A549 (cell line): ENCODE data around the gene TFF3. TPM values are rescaled to one million over a fixed set of nuclear protein-coding genes. Genes with fewer than 3 reads are reported as not detected.

Source experiments
- ATAC-seq, 2 experiments: fragments of 200-7000 bp in 1 of 2; fragments of >200 bp in 1 of 2; cut with Nextera tagmentation in 1 of 2; cut with Tn5 transposase in 1 of 2; 3 replicates each; pipeline versions ENCODE4 v1.8.0 to v1.9.1; 2018 to 2020; ENCODE audit warnings: mild to moderate bottlenecking in 1 of 2, moderate library complexity in 1 of 2
- CTCF ChIA-PET: fragments of 300-600 bp; sonication (Branson Sonifier 250); formaldehyde crosslinking; extraction: SDS; loops from one replicate; lab custom pipeline; 2021; ENCODE audit warnings: antibody characterized with exemption, inconsistent platforms; lab: Yijun Ruan, JAX
- POLR2A ChIA-PET: fragments of 350-600 bp; formaldehyde crosslinking; extraction: SDS; loops from one replicate; lab custom pipeline; 2021; ENCODE audit warnings: antibody characterized with exemption, inconsistent platforms; lab: Yijun Ruan, JAX
- DNase-seq, 2 experiments: peaks; one replicate each; pipeline versions ENCODE4 v3.0.0 to v3.0.0-alpha.2; 2011 to 2016; ENCODE audit warnings: low read depth in 1 of 2, low spot score in 1 of 2
- FAIRE-seq: peaks from 2 replicates; lab custom pipeline; 2011; peaks lifted over from hg19 to GRCh38; lab: Jason Lieb, UNC
- H3K27ac ChIP-seq, 2 experiments: fragments of >200 bp; sonication (Bioruptor Twin); formaldehyde crosslinking; 3 replicates each; pipeline ENCODE4 v1.5.1; 2016 to 2017
- H3K4me1 ChIP-seq: fragments of >200 bp; sonication (Bioruptor Twin); formaldehyde crosslinking; 3 replicates; pipeline ENCODE4 v1.6.1; 2016
- H3K4me2 ChIP-seq: fragments of >200 bp; sonication (Bioruptor Twin); formaldehyde crosslinking; 3 replicates; pipeline ENCODE4 v1.6.1; 2016
- H3K4me3 ChIP-seq: fragments of >200 bp; sonication (Bioruptor Twin); formaldehyde crosslinking; 3 replicates; pipeline ENCODE4 v1.5.1; 2016
- H3K9me3 ChIP-seq: fragments of >200 bp; sonication (Bioruptor Twin); formaldehyde crosslinking; 3 replicates; pipeline ENCODE4 v1.6.1; 2016
- CBX2 ChIP-seq: fragments of 200-600 bp; sonication (generic); IDR thresholded peaks from 2 replicates; pipeline ENCODE4 v1.6.1; 2016; ENCODE audit warnings: low read depth, mild to moderate bottlenecking, borderline replicate concordance
- CEBPB ChIP-seq, 2 experiments: fragments of >200 bp in 1 of 2; sonication (Bioruptor Twin) in 1 of 2; formaldehyde crosslinking in 1 of 2; IDR thresholded peaks; 2 replicates each; pipeline ENCODE4 v1.6.1; 2012 to 2016
- CHD4 ChIP-seq: fragments of 200-600 bp; sonication (generic); IDR thresholded peaks from 2 replicates; pipeline ENCODE4 v1.6.1; 2016; ENCODE audit warnings: antibody characterized with exemption, mild to moderate bottlenecking, borderline replicate concordance
- FOSL2 ChIP-seq, 2 experiments: fragments of 450-650 bp in 1 of 2; fragments of >200 bp in 1 of 2; sonication (Bioruptor Twin) in 1 of 2; formaldehyde crosslinking; IDR thresholded peaks; 2 replicates each; pipeline versions ENCODE4 v1.5.0 to v1.6.1; 2016 to 2020; ENCODE audit warnings: mild to moderate bottlenecking in 1 of 2, moderate library complexity in 1 of 2
- FOXS1 ChIP-seq: fragments of 250-450 bp; sonication (Bioruptor Pico); IDR thresholded peaks from 2 replicates; pipeline ENCODE4 v1.5.0; 2020; ENCODE audit warnings: mild to moderate bottlenecking, moderate library complexity
- GATA3 ChIP-seq: IDR thresholded peaks from 2 replicates; pipeline ENCODE4 v1.6.1; 2012; ENCODE audit warnings: borderline replicate concordance
- HEYL ChIP-seq: fragments of 250-450 bp; sonication (Bioruptor Pico); IDR thresholded peaks from 2 replicates; pipeline ENCODE4 v1.8.0; 2021; ENCODE audit warnings: mild to moderate bottlenecking, moderate library complexity
- JUN ChIP-seq, 2 experiments: fragments of >200 bp; sonication (Bioruptor Twin); formaldehyde crosslinking; IDR thresholded peaks; 2 replicates in 1 of 2; 3 replicates in 1 of 2; pipeline ENCODE4 v1.6.1; 2016 to 2017
- KDM1A ChIP-seq: fragments of 200-600 bp; sonication (generic); IDR thresholded peaks from 2 replicates; pipeline ENCODE4 v1.6.1; 2016; ENCODE audit warnings: low read depth, mild to moderate bottlenecking
- KDM5A ChIP-seq: fragments of 200-600 bp; sonication (generic); IDR thresholded peaks from 2 replicates; pipeline ENCODE4 v1.6.1; 2016; ENCODE audit warnings: antibody characterized with exemption, mild to moderate bottlenecking
- NPAS2 ChIP-seq: fragments of 250-450 bp; sonication (Bioruptor Pico); IDR thresholded peaks from 2 replicates; pipeline ENCODE4 v1.8.0; 2022; ENCODE audit warnings: mild to moderate bottlenecking, moderate library complexity, borderline replicate concordance
- POLR2AphosphoS2 ChIP-seq: conservative IDR thresholded peaks from 2 replicates; pipeline ENCODE4 v1.6.1; 2012; ENCODE audit warnings: low read length, improper control_type of control experiment, inconsistent platforms
- RAD21 ChIP-seq, 2 experiments: fragments of >200 bp in 1 of 2; sonication (Bioruptor Twin) in 1 of 2; formaldehyde crosslinking in 1 of 2; IDR thresholded peaks in 1 of 2; conservative IDR thresholded peaks in 1 of 2; 2 replicates in 1 of 2; 3 replicates in 1 of 2; pipeline ENCODE4 v1.6.1; 2012 to 2018; ENCODE audit warnings: inconsistent platforms in 1 of 2
- RARB ChIP-seq: fragments of 250-450 bp; sonication (Bioruptor Pico); IDR thresholded peaks from 2 replicates; pipeline ENCODE4 v1.8.0; 2021; ENCODE audit warnings: mild to moderate bottlenecking, moderate library complexity
- RNF2 ChIP-seq: fragments of 200-600 bp; sonication (generic); IDR thresholded peaks from 2 replicates; pipeline ENCODE4 v1.6.1; 2016; ENCODE audit warnings: low read depth, mild to moderate bottlenecking, antibody characterized with exemption, moderate library complexity, borderline replicate concordance
- SMC3 ChIP-seq: fragments of >200 bp; sonication (Bioruptor Twin); formaldehyde crosslinking; IDR thresholded peaks from 3 replicates; pipeline ENCODE4 v1.6.1; 2018; ENCODE audit warnings: inconsistent platforms
- TP53 ChIP-seq: fragments of 250-450 bp; sonication (Bioruptor Pico); IDR thresholded peaks from 2 replicates; pipeline ENCODE4 v1.5.0; 2021; ENCODE audit warnings: mild to moderate bottlenecking, moderate library complexity
- ZC3H11A ChIP-seq: fragments of 450-650 bp; IDR thresholded peaks from 2 replicates; pipeline ENCODE4 v1.6.1; 2014; ENCODE audit warnings: antibody characterized with exemption, mild to moderate bottlenecking
- ZFP36 ChIP-seq: fragments of 450-650 bp; IDR thresholded peaks from 2 replicates; pipeline ENCODE4 v1.6.1; 2014; ENCODE audit warnings: borderline replicate concordance; ENCODE audit not compliant: partially characterized antibody
- ZNF302 ChIP-seq: fragments of 250-450 bp; sonication (Bioruptor Pico); IDR thresholded peaks from 2 replicates; pipeline ENCODE4 v1.9.0; 2021; ENCODE audit warnings: inconsistent platforms, mild to moderate bottlenecking, moderate library complexity
- ZSCAN20 ChIP-seq: fragments of 250-450 bp; sonication (Bioruptor Pico); IDR thresholded peaks from 2 replicates; pipeline ENCODE4 v1.8.0; 2022; ENCODE audit warnings: mild to moderate bottlenecking, moderate library complexity
- WGBS: methylation state at CpG from one replicate; pipeline ENCODE4 v1.1.6; 2017; ENCODE audit errors: missing lambda C conversion rate; 5-methylcytosine and 5-hydroxymethylcytosine counted together
- polyA plus RNA-seq, 4 experiments: library from polyadenylated mRNA; depleted of rRNA in 3 of 4; stranded (reverse); fragments of >200 nt; fragmentation: RNase III in 1 of 4; extraction: RNeasy Plus Mini Kit Qiagen cat#74134 plus additional on column Dnase treatment in 1 of 4; gene quantifications; 2 replicates in 3 of 4; 3 replicates in 1 of 4; pipeline ENCODE4 v1.2.3, GENCODE V29; 2011 to 2017
- TF ChIP-seq, protein P1 (sequence below): IDR thresholded peaks from 2 replicates; pipeline ENCODE4 v1.6.1; 2012
- TF ChIP-seq, protein P2 (sequence below): fragments of 250-450 bp; sonication (Bioruptor Pico); IDR thresholded peaks from 2 replicates; pipeline ENCODE4 v1.5.0; 2021; ENCODE audit warnings: mild to moderate bottlenecking, moderate library complexity, borderline replicate concordance
- TF ChIP-seq, protein P3 (sequence below): fragments of >200 bp; sonication (Bioruptor Twin); formaldehyde crosslinking; IDR thresholded peaks from 3 replicates; pipeline ENCODE4 v1.5.1; 2016
- TF ChIP-seq, protein P4 (sequence below): IDR thresholded peaks from 2 replicates; pipeline ENCODE4 v1.6.1; 2012; ENCODE audit warnings: low read depth, borderline replicate concordance

TFF3 gene
- polyA plus RNA-seq, 2 of the 4 experiments (the other 2 are of a cell fraction): 0.43 TPM; not detected in 1

DNA sequence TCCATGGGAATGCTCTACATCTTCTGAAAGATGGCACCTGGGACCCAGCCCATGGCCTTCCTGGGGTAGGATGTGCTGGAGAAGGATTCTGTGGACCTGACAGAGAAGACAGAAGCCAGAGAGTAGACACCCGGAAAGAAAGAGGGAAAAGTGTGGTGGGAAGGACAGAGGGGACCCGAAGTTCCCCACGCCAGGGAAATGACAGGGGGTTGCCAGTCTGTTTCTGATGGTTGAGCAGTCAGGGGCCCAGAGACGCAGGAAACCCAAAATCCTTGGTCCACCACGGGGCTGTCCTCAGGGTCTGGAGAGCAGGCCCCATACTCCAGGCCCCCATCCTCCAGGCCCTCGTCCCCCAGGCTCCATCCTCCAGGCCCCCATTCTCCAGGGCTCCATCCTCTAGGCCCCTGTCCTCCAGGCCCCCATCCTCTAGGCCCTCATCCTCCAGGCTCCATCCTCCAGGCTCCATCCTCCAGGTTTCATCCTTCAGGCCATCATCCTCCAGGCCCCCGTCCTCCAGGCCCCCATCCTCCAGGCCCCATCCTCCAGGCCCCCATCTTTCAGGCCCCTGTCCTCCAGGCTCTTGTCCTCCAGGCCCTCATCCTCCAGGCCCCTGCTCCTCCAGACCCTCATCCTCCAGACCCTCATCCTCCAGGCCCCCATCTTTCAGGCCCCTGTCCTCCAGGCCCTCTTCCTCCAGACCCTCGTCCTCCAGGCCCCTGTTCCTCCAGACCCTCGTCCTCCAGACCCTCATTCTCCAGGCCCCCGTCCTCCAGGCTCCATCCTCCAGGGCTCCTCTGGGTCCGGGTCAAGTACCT, 36.6 kb upstream of the TFF3 start:
- DNase-seq (no peak), FAIRE-seq (no peak), ATAC-seq (no peak)
- no peak for TF ChIP-seq GATA3
- TF ChIP-seq RARB (CRISPR knock-in tag): no peak
- TF ChIP-seq, protein P1, sequence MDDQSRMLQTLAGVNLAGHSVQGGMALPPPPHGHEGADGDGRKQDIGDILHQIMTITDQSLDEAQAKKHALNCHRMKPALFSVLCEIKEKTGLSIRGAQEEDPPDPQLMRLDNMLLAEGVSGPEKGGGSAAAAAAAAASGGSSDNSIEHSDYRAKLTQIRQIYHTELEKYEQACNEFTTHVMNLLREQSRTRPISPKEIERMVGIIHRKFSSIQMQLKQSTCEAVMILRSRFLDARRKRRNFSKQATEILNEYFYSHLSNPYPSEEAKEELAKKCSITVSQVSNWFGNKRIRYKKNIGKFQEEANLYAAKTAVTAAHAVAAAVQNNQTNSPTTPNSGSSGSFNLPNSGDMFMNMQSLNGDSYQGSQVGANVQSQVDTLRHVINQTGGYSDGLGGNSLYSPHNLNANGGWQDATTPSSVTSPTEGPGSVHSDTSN: no peak
- no peak for TF ChIP-seq JUN (IDR thresholded peaks at IDR 0.05)
- no peak for TF ChIP-seq ZFP36
- TF ChIP-seq SMC3: no peak
- TF ChIP-seq CEBPB (IDR thresholded peaks at IDR 0.05): no peak
- no peak for TF ChIP-seq KDM1A
- no peak for TF ChIP-seq CBX2
- TF ChIP-seq, protein P2, sequence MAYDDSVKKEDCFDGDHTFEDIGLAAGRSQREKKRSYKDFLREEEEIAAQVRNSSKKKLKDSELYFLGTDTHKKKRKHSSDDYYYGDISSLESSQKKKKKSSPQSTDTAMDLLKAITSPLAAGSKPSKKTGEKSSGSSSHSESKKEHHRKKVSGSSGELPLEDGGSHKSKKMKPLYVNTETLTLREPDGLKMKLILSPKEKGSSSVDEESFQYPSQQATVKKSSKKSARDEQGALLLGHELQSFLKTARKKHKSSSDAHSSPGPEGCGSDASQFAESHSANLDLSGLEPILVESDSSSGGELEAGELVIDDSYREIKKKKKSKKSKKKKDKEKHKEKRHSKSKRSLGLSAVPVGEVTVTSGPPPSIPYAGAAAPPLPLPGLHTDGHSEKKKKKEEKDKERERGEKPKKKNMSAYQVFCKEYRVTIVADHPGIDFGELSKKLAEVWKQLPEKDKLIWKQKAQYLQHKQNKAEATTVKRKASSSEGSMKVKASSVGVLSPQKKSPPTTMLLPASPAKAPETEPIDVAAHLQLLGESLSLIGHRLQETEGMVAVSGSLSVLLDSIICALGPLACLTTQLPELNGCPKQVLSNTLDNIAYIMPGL (CRISPR knock-in tag): no peak
- TF ChIP-seq RNF2: no peak
- no peak for TF ChIP-seq ZSCAN20 (CRISPR knock-in tag)
- TF ChIP-seq CHD4: no peak
- TF ChIP-seq POLR2AphosphoS2: no peak
- TF ChIP-seq RAD21 (conservative IDR thresholded peaks at IDR 0.05 in 1 of 2, IDR thresholded peaks at IDR 0.05 in 1 of 2): no peak
- TF ChIP-seq FOXS1 (CRISPR knock-in tag): no peak
- H3K4me2 ChIP-seq: no peak overlapping the region
- no peaks in the 10 kb centered on the region for H3K4me1 ChIP-seq
- no peak overlapping the region for H3K27ac ChIP-seq
- 55% methylated on average over 8 of the region's 11 CpGs for WGBS
- no peaks in the 10 kb centered on the region for H3K9me3 ChIP-seq
- CTCF ChIA-PET: no interaction called here
- POLR2A ChIA-PET: no interaction called here
- no peak overlapping the region for H3K4me3 ChIP-seq

DNA sequence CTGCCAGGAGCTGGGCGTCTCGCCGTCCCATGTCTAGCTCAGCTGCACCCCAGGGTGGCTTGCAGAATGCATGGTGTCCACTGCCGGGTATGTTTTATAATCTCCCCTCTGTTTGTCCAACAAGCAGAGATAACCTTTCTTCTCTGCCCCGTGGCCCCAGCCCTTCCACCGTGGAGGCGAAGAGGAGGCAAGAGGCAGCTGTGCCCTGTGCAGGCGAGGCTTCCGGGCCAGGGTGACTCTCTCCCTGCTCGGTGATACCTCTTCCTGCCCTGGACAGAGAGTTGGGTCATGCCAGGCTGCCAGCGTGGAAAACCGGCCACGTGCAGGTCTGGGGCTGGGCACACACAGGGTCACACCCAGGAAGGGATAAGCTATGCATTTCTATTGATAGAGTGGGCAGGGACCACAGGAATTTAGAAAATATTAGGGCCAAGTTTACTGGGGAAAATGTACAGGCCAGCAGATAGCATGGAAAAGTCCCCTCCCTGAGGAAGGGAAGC, 35.8 kb upstream of the TFF3 start, which contains the start of gene TFF2:
Gene TFF2, minus strand, starts transcription at position 68 of the 500 bp plus-strand sequence. Its CDS starts 37 bp downstream, at position 31.
- CTCF ChIA-PET: no interaction called here
- no peak for DNase-seq
- Histone ChIP-seq H3K9me3 (no peaks in the 10 kb centered on the region), H3K4me2 (no peak within 1 kb of the TSS), H3K4me3 (no peak within 1 kb of the TSS), H3K27ac (no peak within 1 kb of the TSS), H3K4me1 (no peaks in the 10 kb centered on the region)
- FAIRE-seq: no peak
- WGBS: 74% methylated on average over 11 of the region's 13 CpGs
- TF ChIP-seq, protein P3, sequence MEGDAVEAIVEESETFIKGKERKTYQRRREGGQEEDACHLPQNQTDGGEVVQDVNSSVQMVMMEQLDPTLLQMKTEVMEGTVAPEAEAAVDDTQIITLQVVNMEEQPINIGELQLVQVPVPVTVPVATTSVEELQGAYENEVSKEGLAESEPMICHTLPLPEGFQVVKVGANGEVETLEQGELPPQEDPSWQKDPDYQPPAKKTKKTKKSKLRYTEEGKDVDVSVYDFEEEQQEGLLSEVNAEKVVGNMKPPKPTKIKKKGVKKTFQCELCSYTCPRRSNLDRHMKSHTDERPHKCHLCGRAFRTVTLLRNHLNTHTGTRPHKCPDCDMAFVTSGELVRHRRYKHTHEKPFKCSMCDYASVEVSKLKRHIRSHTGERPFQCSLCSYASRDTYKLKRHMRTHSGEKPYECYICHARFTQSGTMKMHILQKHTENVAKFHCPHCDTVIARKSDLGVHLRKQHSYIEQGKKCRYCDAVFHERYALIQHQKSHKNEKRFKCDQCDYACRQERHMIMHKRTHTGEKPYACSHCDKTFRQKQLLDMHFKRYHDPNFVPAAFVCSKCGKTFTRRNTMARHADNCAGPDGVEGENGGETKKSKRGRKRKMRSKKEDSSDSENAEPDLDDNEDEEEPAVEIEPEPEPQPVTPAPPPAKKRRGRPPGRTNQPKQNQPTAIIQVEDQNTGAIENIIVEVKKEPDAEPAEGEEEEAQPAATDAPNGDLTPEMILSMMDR: no peak
- TF ChIP-seq HEYL (CRISPR knock-in tag): no peak
- TF ChIP-seq FOSL2 (IDR thresholded peaks at IDR 0.05): no peak
- TF ChIP-seq FOSL2 (CRISPR knock-in tag; IDR thresholded peaks at IDR 0.05): no peak
- TF ChIP-seq CHD4: no peak
- TF ChIP-seq TP53 (CRISPR knock-in tag): no peak
- TF ChIP-seq, protein P2 (CRISPR knock-in tag): no peak
- TF ChIP-seq, protein P4, sequence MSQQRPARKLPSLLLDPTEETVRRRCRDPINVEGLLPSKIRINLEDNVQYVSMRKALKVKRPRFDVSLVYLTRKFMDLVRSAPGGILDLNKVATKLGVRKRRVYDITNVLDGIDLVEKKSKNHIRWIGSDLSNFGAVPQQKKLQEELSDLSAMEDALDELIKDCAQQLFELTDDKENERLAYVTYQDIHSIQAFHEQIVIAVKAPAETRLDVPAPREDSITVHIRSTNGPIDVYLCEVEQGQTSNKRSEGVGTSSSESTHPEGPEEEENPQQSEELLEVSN: no peak
- TF ChIP-seq ZNF302: no peak
- TF ChIP-seq KDM5A: no peak
- no peak for TF ChIP-seq RNF2
- no peak for TF ChIP-seq GATA3
- no peak for TF ChIP-seq CEBPB (IDR thresholded peaks at IDR 0.05)
- no peak for TF ChIP-seq NPAS2 (CRISPR knock-in tag)
- TF ChIP-seq FOXS1 (CRISPR knock-in tag): no peak
- no peak for TF ChIP-seq ZC3H11A
- POLR2A ChIA-PET: no interaction called here
- no peak for ATAC-seq
